Keratinocyte (primary cell): Measurements from ENCODE around the gene NUDT1.

Source experiments
- EZH2 ChIP-seq: IDR thresholded peaks from one replicate; pipeline ENCODE4 v1.6.1; 2012; ENCODE audit warnings: inconsistent platforms, mild to moderate bottlenecking, low read length, moderate library complexity
- TF ChIP-seq, protein P1 (sequence below), 3 experiments: IDR thresholded peaks in 1 of 3; conservative IDR thresholded peaks in 1 of 3; optimal IDR thresholded peaks in 1 of 3; 2 replicates in 2 of 3; 3 replicates in 1 of 3; pipeline versions ENCODE3 to v1.5.1; 2011; ENCODE audit warnings: low read length in 3 of 3, mild to moderate bottlenecking in 3 of 3, moderate library complexity in 2 of 3, control low read depth in 1 of 3, inconsistent platforms in 1 of 3; ENCODE audit not compliant: insufficient read depth in 2 of 3; ENCODE audit errors: extremely low read depth in 1 of 3

DNA sequence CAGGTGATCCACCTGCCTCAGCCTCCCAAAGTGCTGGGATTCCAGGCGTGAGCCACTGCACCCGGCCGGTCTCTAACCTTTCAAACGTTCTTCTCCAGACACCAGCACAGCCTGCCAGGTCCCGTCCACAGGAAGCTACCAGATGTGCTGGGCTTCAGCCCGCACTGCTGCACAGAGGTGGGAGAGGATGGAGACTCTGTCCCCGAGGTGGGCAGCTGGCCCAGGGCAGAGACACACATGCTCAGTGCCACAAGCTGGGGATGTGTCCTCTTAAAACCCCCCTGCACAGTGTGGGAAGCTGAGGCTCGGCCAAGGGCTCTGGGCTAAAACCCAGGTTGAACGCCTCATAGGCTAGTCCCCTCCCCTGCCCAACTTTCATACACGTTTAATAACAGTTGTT, 9.4 kb downstream of the NUDT1 start:
- no peak for TF ChIP-seq EZH2
- TF ChIP-seq, protein P1, sequence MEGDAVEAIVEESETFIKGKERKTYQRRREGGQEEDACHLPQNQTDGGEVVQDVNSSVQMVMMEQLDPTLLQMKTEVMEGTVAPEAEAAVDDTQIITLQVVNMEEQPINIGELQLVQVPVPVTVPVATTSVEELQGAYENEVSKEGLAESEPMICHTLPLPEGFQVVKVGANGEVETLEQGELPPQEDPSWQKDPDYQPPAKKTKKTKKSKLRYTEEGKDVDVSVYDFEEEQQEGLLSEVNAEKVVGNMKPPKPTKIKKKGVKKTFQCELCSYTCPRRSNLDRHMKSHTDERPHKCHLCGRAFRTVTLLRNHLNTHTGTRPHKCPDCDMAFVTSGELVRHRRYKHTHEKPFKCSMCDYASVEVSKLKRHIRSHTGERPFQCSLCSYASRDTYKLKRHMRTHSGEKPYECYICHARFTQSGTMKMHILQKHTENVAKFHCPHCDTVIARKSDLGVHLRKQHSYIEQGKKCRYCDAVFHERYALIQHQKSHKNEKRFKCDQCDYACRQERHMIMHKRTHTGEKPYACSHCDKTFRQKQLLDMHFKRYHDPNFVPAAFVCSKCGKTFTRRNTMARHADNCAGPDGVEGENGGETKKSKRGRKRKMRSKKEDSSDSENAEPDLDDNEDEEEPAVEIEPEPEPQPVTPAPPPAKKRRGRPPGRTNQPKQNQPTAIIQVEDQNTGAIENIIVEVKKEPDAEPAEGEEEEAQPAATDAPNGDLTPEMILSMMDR (optimal IDR thresholded peaks at IDR 0.05 in 1 of 3, IDR thresholded peaks at IDR 0.05 in 1 of 3, conservative IDR thresholded peaks at IDR 0.05 in 1 of 3; ENCODE audit: extremely low read depth in 1 of 3, insufficient read depth in 2 of 3, low read length in 3 of 3) = no peak
